CD4-positive, alpha-beta T cell treated with Interleukin-4 for 4 hours (primary cell): ENCODE data around the gene RILPL2.
"Not testable (repeated sequence)": the region's sequence is repeated elsewhere in the genome, so short reads cannot be mapped to it uniquely, and the experiment has no call there.

Source experiments
- DNase-seq: peaks from one replicate; pipeline ENCODE4 v3.0.0-alpha.2; 2020

The RILPL2 gene

DNA sequence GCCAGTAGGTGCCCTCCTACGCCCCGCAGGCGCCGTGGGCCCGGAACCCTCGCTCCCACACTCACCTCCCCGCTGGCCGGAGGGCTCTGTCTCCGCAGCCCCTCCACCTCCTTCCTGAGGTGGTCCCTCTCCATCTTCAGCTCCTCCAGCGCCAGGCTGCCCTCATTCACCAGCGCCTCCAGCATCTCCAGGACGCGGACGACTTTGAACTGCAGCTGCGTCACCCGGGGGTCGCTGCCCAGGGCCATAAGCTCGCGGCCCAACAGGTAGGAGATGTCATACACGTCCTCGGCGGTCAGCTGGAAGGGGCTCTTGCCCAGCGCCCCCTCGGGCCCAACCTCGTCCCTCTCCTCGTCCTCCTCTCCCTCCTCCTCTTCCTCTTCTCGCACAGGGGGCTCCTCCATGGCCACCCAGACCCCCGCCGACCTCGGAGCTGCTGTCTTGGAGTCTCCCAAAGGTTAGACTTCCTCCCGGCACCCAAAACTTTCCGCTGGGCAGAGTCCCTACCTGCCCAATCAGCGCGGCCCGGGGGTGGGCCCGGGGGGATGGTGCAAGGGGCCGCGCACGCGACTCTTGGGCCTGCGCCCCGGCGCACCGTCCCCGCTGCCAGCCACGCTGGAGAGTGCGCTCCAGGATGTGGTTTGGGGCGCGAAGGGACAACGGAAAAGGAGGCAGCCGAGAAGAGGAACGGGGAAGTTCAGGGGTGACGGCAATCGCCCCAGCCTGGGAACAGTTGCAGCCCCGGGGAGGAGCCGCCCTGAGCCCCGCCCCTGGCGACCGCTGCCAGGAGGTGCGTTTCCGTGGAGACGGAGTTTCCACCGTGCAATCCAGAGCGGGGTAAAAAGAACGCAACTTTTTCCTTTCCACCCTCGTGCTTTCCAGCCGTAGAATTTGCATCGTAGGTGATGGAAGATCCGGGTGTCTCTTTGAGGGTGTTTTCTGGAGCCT, at the start of gene RILPL2:
RILPL2 (minus strand) TSS at position 668 of the 948 bp plus-strand sequence; CDS start at position 404, 264 bp downstream.
- peak; percentile 86 for DNase-seq

DNA sequence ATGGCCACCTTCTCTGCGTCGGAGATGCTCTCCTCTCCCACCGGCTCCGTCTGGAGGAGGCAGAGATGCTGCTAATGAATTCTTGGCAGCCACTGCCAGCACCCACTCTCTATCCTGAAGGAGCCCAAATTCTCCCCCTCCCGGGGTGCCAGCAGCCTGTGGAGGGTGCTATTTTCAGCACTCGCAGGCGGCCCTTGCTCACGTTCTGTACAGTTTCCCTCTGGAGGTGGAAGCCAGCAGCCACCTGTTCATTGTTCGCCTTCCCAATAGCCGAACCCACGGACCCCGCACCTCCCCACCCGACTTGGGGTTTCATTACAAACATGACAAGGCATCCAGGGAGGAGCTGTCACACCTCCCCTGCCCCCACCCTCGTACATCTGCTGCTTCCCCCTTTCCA, 49.3 kb upstream of the RILPL2 start:
- no peak for DNase-seq

- DNase-seq, result no peak
These were observed 47.2 kb upstream of the RILPL2 start for GRCh38 chr12:123483602-123484248.

DNA sequence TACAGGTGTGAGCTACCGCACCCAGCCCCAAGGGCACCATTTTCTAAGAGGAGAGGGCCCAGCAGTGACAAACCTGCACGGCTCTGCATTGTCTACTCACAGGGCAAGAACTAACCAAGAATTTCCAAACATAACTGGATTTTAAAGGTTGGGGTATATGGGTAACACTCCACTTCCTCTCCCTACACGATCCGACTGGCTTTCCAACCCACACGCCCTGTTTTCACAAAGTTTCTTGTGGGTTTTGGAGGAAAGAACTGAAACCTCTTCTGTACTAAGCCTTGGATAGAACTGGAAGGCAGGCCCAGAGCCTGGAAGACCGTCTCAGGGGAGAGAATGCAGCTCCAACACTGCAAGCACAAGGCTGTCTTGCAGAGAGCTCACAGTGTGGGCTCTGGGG, 46.4 kb upstream of the RILPL2 start:
- no peak for DNase-seq

DNA sequence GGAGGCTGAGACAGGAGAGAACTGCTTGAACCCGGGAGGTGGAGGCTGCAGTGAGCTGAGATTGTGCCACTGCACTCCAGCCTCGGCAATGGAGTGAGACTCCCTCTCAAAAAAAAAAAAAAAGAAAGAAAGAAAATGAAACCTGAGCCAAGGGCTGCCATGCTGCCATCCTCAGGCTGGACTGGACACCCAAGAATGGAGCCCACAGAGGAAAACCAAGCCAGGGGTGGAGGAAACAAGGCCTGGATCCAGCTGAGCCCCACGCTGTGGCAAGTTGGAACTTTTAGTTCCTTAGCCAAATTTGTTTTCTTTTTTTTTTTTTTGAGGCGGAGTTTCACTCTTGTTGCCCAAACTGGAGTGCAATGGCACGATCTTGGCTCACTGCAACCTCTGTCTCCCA, 44.8 kb upstream of the RILPL2 start:
- not testable (repeated sequence) for DNase-seq

DNA sequence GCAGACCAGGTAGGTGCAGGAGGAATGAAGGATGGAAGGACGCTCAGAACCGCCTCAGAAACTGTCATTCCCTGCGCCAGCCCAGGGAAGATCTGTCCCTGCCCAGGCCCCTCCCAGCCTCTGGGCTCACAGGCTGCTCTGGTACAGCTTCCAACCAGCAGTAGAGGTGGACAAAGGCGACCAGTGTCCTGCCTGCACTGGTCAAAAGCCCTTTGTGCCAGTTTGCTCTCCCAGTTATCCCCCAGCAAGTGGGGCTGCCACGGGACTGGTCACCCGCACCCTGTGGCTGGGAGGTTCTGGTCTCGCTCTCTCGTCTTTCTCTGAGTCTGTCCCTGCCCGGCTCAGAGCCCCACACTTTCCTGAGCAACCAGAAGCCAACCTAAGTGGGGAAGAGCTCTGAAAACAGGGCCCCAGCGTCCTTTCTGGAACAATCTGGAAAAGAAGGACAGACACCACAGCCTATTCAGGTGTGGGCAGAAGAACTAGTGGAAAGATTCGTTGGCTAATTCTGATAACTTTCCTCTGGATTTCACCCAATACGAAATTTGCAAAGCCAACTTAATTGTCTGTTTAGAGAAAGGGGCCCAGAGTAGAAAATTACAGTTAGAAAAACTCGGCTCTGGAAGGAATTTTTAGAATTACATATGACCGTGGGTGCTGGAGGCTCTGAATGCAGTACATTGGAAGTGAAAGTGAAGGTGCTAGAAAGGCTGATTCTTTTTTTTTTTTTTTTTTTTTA, 43.1 kb upstream of the RILPL2 start:
- DNase-seq, result no peak

DNA sequence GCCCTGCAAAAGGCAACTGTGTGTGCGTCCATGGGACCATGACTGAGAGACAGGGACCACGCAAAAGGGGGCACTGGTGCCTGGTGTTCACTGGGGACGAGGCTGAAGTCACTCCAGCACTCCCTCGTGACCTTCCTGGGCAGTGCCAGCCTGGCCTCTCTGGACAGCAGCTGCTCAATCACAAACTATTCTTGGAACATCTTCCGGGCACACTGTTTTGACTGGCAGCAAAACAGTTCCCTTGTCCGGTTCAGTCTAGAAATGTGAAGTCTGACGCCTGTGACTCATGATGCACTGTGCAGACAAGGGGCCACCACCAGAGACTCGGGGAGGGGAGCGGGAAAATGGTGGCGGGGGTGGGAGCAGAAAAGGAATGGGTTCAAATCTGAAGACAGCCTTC, 42.3 kb upstream of the RILPL2 start:
- DNase-seq, result no peak

DNA sequence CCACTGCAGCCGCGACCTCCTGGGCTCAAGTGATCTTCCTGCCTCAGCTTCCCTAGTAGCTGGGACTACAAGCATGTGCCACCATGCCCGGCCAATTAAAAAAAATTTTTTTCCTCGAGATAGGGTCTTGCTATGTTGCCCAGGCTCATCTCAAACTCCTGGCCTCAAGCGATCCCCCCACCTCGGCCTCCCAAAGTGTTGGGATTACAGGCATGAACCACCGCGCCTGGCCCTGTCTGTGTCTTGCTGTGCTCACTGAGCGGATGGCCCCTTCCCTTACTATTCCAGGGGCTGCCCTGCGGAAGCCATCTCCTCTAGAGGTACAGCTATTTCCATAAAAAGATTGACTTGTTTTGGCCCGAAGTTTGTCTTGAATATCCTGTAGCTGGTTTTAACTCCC, 41.6 kb upstream of the RILPL2 start:
- DNase-seq, result no peak

- no peak for DNase-seq
These were observed 38.8 kb upstream of the RILPL2 start for GRCh38 chr12:123475246-123475703.

DNA sequence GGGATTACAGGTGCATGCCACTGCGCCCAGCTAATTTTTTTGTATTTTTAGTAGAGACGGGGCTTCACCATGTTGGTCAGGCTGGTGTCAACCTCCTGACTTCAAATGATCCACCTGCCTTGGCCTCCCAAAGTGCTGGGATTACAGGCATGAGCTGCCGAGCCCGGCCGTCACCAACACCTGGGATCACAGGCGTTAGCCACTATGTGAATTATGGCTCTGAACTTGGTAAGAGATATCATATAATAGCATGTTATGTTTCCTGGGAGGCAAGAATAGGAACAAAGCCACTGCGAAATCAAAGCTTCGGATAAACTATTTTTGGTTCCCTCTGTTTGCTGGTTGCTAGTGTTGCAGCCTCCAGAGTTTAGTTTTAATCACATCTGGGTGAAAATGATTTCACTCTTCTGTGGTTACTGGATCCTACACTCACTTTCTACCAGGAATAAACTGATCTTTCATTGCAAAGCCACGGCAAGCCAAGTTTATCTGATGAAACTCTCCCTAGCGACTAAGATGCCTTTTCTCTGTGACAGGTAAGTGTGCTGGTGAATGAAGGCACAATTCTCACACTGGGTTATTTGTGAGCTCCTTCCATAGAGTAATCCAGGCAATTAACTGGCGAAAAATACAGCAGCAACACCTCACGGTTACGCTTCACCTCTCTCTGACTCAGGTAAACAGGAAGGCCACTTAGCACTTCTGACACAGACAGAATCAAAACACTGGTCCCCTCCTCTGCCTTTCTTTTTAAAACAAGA, 38.2 kb upstream of the RILPL2 start:
- peak; percentile 59 for DNase-seq

DNA sequence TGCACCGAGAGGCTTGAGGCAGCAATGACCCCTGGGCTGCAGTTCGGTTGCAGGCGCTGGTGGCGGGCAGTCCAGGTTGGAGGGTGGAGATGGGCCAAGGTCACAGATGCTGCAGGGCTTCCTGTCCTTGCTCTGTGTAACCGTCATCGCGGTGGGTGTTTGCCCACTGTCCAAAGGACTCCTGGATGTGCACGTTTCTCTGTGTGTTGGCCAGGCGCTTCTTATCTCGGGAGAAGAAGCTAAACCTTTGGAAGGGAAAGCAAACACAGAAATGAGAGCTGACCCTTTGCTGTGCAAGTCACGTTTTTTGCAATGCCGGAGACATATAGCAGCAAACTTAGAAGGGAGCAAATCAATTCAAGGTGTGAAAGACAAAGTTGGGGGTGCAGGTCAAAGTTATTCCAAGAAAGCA, 36.0 kb upstream of the RILPL2 start:
- DNase-seq, result no peak

GRCh38 chr12:123471374-123472068, 35.0 kb upstream of the RILPL2 start:
- no peak for DNase-seq

DNA sequence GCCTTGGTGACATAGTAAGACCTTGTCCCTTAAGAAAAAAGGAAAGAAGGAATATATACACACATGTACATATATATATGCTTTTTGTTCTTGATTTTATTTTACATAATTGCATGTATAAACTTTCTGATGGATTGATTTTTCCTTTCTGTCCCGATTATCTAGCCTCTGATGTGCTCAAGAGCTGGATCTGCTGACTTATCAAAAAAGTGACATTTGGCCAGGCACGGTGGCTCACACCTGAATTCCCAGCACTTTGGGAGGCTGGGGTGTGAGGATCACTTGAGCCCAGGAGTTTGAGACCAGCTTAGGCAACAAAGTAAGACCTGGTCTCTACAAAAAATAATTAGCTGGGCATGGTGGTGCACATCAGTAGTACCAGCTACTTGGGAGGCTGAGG, 33.5 kb upstream of the RILPL2 start:
- DNase-seq, result no peak

- peak; percentile 51 for DNase-seq
These were observed 32.3 kb upstream of the RILPL2 start for GRCh38 chr12:123468786-123469185.

- DNase-seq, result no peak
These were observed 28.6 kb upstream of the RILPL2 start for GRCh38 chr12:123465084-123465483.

DNA sequence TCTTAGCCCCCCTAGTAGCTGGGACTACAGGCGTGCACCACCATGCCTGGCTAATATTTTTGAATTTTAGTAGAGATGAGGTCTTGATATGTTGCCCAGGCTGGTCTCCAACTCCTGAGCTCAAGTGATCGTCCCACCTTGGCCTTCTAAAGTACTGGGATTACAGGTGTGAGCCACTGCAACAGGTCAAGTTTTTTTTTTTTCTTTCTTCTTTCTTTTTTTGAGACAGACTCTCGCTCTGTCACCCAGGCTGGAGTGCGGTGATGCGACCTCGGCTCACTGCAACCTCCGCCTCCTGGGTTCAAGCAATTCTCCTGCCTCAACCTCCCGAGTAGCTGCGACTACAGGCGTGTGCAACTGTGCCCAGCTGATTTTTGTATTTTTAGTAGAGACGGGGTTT, 26.7 kb upstream of the RILPL2 start:
- not testable (repeated sequence) for DNase-seq

DNA sequence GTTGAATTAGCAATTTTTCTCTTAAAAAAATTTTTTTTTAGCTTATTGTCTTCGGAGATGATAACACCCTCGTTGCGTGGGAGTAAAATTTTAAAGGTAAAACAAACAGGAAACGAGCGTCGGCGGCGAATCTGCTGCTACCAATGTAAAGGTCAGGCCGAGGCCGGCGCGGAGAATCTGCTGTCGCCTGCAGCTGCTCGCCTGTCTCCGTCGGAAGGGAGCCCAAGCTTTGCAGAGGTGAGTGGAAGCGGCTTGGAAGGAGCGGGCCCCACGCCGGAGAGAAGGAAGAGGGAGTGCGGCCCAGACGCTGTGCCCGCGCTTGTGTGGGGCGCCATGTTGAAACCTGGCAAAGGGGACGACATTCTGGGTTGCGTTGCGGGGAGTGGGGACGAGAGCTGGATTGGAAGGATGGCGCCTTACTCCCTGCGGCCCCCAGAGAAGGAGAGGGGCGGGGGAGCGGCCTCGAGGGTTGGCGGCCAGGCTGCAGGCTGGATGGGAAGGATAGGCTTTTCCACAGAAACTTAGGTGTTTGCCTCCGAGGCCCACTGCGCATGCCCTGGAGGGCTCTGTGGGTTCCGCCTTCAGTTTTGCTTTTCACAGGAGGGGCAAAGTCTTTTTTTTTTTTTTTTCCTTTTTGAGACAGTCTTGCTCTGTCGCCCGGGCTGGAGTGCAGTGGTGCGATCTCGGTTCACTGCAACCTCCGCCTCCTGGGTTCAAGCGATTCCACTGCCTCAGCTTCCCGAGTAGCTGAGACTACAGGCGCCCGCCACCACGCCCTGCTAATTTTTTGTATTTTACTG, 21.7 kb upstream of the RILPL2 start, which contains the start of gene SNRNP35:
SNRNP35 (plus strand) TSS at position 160 of the 800 bp plus-strand sequence. CDS start 7,402 bp downstream, outside the sequence.
- peak; percentile 88 for DNase-seq

DNA sequence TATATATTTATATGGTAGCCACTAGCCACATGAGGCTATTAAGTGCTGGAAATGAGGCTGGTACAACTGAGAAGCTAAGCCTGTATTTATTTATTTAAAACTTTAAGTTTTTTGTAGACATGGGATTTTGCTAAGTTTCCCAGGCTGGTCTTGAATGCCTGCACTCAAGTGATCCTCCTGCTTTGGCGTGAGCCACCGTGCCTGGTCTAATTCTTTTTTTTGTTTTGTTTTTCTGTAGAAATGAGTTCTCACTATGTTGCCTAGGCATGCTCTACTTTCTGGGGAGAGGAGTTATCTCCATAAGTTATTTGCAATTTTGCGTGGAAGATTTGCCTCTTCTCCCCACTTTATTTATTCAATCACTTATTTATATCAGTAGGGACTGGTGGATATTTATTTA, 16.7 kb upstream of the RILPL2 start:
- DNase-seq, result no peak

DNA sequence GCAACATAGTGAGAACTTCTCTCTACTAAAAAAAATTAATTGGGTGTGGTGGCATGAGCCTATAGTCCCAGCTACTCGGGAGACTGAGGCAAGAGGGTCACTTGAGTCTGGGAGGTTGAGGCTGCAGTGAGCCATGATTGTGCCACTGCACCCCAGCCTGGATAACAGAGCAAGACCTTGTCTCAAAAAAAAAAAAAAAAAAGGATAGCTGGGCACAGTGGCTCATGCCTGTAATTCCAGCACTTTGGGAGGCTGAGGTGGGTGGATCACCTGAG, 15.7 kb upstream of the RILPL2 start:
- DNase-seq, result not testable (repeated sequence)

GRCh38 chr12:123450636-123451035, 14.2 kb upstream of the RILPL2 start:
- DNase-seq, result no peak

DNA sequence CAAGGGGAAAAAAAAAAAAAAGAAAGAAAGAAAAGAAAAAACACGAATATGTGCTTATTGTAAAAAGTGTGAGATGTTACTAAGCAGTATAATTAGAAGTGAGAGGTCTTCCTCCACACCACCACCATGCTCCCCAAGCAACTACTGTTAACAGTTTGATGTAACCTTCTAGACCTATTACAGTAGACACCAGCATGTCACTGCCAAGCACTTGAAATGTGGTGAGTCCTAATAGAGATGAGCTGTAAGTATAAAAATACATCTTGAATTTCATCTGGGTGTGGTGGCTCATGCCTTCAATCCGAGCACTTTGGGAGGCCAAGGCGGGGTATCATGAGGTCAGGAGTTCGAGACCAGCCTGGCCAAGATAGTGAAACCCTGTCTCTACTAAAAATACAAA, 13.4 kb upstream of the RILPL2 start:
- DNase-seq, result no peak
